ENCODE results near the gene HBQ1.

DNA sequence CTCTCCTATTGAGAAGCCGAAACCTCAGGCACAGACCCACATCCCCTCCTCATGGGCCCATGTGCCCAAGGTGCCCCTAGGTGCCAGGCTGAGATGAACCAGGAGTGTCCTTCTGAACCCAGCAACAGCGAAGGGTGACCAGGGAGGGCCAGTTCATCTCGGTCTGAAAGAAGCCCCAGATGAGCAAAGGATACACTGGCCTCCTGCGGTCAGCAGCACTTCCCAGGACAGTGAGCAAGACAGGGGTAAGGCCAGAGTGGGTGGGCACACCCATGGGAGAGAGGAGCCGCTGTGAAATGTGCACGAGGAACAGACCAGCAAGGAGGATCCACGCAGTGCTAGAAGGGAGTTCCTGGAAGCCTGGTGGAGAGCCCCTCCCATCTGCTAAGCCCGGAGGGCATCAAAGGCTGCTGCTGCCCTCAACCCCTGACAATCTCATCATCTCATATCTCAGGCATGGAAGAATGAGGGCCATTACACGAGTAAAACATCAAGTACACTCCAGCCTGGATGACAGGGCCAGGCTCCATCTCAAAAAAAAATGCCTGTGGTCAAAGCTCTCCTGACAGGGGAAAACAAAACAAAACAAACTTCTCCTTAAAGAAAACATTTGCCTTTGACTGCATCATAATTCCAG lies 31.1 kb upstream of the HBQ1 start:
- TF ChIP-seq, protein P1, sequence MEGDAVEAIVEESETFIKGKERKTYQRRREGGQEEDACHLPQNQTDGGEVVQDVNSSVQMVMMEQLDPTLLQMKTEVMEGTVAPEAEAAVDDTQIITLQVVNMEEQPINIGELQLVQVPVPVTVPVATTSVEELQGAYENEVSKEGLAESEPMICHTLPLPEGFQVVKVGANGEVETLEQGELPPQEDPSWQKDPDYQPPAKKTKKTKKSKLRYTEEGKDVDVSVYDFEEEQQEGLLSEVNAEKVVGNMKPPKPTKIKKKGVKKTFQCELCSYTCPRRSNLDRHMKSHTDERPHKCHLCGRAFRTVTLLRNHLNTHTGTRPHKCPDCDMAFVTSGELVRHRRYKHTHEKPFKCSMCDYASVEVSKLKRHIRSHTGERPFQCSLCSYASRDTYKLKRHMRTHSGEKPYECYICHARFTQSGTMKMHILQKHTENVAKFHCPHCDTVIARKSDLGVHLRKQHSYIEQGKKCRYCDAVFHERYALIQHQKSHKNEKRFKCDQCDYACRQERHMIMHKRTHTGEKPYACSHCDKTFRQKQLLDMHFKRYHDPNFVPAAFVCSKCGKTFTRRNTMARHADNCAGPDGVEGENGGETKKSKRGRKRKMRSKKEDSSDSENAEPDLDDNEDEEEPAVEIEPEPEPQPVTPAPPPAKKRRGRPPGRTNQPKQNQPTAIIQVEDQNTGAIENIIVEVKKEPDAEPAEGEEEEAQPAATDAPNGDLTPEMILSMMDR (IDR thresholded peaks at IDR 0.05; ENCODE audit: borderline replicate concordance, extremely low read depth, low read length, poor library complexity, severe bottlenecking), result no peak
- no peak for TF ChIP-seq EZH2 (IDR thresholded peaks at IDR 0.05; ENCODE audit: borderline replicate concordance, low read depth, low read length, severe bottlenecking)
